Activated T-cell treated with anti-CD3 and anti-CD28 coated beads for 4 hours (primary cell): ENCODE results near the gene SLC16A13.
"Not testable (repeated sequence)": the region's sequence is repeated elsewhere in the genome, so short reads cannot be mapped to it uniquely, and the experiment has no call there.

Source experiments
- DNase-seq: peaks from one replicate; pipeline ENCODE4 v3.0.0-alpha.2; 2020

The SLC16A13 gene

DNA sequence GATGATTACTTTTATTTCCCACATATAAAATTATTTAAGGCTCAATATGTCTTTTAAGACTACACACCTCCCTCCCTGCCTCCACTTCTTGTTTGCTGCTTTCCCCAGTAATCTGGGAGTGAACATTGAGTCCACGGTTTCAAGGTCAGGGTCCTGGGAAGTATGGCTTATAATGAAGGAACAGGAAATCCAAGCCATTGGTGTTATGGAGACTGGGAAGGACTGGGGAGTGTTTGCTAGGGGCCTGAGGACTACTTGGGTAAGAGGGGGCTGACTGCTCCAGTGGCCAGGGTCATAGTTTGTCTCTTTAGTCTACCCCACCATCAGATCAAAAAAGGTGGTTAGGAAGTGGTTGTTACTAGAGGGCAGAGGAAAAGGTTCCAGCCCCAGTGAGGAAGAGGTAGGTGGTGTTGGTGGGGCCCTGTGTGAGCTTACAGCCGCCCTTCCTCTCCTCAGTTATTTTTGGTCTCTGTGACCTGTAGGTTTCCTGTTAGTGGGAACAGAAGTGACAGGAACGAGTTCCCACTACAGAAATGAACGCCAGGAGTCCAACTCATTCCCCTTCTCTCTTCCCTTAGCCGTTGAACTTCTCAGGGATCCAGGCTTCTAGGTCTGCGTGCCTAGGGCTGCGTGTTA, 742 bp upstream of the SLC16A13 start:
- DNase-seq, result no peak

DNA sequence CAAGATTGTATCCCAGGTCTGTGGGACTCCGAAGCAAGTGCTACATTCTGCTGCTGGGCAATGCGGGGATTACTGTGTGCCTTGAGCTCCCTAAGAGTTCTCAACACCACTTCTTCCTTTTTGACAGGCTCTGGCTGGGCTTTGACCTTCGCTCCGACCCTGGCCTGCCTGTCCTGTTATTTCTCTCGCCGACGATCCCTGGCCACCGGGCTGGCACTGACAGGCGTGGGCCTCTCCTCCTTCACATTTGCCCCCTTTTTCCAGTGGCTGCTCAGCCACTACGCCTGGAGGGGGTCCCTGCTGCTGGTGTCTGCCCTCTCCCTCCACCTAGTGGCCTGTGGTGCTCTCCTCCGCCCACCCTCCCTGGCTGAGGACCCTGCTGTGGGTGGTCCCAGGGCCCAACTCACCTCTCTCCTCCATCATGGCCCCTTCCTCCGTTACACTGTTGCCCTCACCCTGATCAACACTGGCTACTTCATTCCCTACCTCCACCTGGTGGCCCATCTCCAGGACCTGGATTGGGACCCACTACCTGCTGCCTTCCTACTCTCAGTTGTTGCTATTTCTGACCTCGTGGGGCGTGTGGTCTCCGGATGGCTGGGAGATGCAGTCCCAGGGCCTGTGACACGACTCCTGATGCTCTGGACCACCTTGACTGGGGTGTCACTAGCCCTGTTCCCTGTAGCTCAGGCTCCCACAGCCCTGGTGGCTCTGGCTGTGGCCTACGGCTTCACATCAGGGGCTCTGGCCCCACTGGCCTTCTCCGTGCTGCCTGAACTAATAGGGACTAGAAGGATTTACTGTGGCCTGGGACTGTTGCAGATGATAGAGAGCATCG, 2.4 kb downstream of the SLC16A13 start:
- no peak for DNase-seq

DNA sequence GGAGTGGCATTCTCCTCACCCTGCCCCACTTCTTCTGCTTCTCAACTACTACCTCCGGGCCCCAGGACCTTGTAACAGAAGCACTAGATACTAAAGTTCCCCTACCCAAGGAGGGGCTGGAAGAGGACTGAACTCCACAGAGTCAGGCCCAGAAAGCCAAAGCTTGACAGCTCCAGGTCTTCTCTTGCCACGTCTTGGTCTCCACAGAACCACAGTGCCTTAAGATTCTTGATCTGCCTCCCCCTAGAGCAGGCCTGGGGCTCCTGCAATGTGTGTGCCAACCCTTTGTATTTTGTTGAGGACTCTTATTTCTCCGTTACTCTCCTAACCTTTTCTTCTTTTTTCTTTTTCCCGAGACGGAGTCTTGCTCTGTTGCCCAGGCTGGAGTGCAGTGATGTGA, 4.0 kb downstream of the SLC16A13 start:
- DNase-seq, result no peak

DNA sequence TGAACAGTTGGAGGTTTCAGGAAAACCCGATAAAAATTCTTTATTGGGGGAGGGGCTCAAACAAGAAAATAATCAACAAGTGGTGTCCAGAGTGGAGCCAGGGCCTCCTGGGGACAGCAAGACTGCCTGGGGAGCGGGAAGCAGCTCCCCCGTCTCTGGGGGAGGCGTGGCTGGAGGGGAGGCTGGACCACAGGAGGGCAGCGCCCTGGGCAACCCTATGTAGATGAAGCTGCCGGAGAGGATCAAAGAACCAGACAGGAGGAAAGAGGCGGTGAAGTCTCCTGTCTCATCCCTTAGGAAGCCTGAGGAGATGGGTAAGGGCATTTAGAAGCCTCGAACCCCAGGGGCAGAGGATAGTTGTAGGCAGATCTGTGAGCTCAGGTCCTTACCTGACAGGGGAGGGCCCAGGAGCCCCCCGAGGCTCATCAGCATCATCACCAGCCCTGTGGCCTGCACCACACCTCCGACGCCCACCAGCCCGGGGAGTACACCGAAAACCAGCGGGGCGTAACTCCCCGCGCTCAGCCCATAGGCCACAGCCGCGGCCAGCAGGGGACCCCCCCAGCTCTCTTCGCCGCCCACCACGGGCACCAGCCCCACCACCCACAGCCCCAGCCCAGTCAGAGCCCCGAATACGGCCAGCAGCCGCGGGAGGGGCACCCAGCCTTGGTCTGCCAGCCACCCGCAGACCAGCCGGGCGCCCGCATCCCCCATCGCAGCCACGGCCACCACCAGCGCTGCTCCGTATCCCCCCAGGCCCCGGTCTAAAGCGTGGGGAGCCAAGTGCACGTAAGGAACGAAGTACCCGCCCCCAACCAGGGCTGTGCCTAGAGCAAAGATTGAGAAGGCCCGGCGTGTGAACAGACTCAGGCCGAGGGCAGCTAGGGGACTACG, 6.0 kb downstream of the SLC16A13 start:
- no peak for DNase-seq

DNA sequence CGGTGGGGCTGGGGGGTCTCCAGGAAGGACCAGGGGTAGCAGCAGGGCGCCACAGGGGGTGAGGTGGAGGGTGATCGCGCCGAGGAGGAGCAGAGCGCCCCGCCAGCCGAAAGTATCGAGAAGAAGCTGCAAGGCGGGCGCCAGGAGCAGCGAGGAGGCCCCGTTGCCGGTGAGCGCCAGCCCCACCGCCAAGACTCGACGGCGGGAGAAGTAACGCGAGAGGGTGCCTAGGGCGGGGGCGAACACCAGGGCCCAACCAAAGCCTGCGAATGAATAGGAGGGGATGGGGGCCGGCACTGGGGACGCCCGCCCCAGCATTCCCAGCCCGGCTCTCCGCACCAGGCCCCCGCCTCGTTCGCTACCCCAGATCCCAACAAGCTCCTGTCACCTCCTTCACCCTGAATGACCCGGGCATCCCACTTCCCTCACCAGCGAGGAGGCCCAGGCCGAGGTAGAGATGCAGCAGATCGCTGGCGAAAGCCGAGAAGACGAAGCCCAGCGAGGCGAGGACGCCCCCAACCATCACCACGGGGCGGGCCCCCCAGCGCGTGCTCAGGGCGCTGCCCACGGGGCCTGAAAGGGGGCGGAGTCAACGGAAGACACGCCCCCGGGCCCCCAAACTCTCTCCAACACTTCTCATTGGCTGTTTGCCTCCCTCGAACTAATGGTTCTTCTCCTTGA, 6.8 kb downstream of the SLC16A13 start:
- peak; percentile 29 for DNase-seq

DNA sequence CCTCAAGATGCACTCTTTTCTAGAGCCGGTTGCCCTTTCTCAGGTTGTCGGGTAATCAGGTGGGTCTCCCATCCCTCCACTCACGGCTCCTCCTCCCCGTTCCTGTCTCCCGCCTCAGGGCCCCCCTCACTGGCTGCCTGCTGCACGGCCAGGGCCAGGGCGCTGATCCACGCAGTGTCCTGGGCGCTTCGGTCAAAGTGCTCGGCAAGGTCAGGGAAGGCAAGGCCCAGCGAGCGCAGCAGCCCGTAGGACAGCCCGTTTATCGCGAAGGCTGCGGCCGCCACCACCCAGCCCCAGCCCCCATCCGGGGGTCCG, 7.3 kb downstream of the SLC16A13 start:
- no peak for DNase-seq

DNA sequence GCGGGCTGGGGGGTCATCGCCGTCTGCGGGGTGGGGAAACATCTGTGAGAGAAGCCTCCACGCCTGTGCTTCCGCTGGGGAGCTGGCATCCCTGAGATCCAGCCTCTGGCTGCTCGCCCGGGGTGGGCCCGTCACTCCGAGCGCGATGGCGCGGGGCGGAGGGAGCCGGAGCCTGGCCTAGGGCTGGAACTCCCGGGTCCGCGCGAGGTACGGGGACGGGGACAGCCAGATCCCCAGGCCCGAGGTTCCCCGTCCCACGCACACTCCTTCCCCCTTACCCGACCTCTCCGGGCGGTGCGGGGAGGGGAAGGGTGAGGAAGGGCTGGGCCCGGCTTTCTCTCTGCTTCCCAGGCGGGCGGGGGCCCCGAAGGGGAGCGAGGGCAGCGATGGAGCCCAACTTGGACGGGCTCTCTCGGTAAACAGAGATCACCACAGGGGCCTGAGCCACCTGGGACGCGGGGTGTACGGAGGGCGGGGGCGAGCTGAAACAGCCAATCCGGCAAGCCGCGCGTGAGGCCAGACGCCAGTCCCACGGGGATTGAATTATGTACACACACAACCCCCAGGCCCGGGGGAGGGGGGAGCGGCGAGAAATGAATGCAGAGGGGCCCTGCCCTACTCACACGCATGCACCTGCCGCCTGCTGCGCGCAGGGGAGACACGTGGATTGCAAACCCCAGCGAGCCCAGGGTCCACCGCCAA, 7.8 kb downstream of the SLC16A13 start, which contains the start of gene SLC16A11:
SLC16A11 (minus strand) TSS at position 596 of the 702 bp plus-strand sequence; CDS start at position 17, 579 bp downstream.
- no peak for DNase-seq

DNA sequence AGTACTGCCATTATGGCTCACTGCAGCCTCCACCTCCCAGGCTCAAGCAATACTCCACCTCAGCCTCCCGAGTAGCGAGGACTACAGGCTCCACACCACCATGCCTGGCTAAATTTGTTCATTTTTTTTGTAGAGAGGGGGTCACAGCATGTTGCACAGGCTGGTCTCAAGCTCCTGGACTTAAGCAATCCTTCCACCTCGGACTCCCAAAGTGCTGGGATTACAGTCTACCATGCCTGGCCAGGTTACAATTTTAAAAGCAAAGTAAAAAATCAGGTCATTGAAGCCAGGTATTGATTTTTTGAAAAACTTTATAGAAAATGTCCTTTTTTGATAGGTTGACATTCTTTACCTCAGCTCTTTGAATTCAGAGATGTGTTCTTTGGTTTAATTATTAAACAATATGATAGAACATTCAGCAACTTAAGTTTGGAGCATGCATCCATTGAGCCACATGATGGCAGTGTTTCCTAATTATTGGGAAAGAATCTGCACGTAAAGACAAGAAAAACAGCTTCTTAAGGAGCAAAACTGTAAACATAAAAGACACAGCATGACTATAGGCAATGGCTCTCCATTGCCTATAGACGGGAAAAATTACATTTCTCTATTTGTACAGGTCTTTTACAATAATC, 9.8 kb downstream of the SLC16A13 start:
- peak; percentile 41 for DNase-seq

DNA sequence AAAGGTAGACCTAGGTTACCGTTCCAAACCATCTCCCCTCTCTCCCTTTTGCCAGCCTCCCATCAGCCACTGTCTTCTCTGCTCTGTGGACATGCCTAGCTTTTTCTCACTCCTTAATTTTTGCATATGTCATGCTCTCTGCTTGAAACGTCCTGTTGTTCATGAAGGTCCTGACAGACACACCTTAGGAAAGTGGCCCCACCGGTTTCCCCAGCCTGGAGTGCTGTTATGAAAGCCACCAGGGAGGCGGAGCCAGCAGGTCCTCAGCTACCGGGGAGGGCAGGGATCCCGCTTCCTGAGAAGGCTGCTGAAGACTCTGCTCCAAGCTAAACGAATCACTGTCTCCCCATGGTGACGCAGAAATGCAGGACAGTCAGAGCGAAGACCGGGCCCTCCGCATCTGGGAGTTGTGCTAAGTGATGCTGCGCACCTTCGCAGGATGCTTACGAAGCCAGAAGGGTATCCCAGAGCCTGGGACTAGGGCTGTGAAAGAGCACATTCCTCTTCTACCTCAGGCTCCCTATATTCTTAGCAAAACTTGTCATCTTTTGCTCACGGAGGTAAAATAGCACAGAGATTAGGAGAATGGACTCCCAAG, 10.4 kb downstream of the SLC16A13 start:
- no peak for DNase-seq

DNA sequence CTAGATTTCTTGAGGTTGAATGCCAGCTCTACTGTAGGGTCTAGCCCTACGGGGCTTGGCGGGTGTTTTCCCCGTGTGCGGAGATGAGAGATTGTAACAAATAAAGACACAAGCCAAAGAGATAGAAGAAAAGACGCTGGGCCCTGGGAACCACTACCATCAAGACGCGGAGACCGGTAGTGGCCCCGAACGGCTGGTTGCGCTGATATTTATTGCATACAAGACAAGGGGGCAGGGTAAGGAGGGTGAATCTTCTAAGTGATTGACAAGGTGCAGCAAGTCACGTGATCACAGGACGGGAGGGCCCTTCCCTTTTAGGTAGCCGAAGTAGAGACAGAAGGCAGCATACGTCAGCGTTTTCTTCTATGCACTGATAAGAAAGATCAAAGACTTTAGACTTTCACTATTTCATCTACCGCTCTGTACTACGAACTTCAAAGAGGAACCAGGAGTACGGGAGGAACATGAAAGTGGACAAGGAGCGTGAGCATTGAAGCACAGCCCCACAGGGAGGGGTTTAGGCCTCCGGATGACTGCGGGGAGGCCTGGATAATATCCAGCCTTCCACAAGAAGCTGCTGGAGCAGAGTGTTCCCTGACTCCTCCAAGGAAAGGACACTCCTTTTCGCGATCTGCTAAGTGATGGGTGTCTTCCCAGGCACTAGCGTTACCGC, 11.0 kb downstream of the SLC16A13 start:
- DNase-seq, result peak; percentile 58

DNA sequence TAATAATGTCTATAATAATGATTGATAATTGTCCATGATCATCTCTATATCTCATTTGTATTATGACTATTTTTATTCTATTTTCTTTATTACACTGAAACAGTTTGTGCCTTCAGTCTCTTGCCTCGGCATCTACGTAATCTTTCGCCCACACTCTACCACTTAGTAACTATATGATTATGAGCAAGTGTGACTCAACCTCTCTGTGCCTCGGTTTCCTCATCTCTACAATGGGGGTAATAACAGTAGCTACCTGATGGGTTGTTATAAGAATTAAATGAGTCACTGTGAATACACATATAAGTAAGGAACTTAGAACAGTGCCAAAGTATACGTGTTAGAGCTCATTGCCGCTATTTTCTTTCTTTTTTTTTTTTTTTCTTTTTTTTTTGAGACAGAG, 11.8 kb downstream of the SLC16A13 start:
- DNase-seq, result no peak

DNA sequence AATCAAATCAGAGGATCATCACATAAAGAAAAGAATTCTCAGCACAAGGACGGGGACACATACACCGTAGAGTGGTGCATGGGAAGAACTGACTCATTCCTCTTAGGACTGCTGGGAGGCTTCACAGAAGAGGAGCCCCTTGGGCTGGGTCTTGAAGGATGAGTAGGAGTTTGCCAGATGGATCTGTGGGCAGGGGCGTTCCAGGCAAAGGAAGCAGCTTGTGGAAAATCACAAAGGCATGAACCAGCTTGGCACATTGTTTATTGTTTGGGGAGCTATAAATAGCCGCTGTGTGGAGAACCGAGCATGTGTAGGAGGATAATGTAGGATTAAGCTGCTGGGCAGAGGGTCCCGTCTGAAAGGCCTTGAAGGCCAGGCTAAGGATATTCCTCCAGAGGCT, 13.2 kb downstream of the SLC16A13 start:
- DNase-seq, result no peak

DNA sequence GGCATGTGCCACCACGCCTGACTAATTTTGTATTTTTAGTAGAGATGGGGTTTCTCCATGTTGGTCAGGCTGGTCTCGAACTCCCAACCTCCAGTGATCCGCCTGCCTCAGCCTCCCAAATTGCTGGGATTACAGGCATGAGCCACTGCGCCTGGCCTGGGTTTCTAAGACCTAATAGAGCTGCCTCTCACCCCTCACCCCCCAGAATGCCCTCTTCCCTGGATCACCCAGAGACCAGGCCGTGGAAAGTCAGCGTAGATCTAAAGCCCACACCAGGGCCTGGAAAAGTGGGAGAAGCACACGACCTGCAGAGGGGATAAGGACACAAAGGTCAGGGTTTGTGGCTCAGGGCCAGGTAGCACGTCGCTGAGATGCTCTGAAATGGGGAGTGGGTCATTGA, 14.8 kb downstream of the SLC16A13 start:
- not testable (repeated sequence) for DNase-seq

DNA sequence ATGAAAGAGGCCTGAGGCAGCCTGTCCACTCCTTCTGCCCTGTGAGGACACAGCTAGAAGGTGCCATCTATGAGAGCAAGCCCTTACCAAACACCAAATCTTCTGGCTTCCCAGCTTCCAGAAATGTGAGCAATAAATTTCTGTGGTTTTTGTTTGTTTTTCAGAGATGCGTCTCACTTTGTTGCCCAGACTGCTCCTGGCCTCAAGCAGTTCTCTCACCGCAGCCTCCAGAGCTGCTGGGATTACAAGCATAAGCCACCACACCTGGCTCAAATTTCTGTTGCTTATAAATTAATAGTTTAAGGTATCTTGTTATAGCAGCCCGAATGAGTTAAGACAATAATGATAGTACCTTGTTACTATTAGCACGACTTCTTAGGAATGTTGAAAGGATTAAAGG, 20.6 kb downstream of the SLC16A13 start:
- DNase-seq, result no peak

DNA sequence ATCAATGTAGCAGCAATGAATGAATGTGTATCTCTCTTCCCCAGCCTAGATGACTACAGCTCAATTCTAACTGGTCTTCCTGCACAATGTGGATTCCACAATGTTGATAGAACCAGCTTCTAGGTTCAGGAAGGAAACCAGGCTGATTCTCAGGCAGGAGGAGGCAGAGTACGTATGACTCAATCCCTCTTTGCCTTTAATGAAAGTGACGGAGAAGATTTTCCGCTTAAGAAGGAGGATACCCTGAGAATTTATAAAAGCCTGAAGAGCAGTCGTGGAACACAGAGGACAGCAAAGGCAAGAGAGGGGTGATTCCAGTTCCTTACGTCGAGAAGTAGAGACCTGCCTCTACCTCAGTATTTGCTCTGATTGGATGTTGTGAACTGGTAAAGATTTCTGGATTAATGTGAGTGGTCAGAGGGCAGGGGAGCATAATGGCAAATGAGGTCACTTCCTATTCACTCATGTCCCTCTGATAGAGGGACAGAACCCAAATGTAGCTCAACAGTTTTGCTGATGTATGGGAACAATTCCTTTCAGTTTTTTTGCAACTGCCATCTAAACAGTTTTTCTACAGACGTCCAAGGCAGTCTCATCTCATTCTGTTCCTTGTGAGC, 23.1 kb downstream of the SLC16A13 start:
- DNase-seq, result no peak

DNA sequence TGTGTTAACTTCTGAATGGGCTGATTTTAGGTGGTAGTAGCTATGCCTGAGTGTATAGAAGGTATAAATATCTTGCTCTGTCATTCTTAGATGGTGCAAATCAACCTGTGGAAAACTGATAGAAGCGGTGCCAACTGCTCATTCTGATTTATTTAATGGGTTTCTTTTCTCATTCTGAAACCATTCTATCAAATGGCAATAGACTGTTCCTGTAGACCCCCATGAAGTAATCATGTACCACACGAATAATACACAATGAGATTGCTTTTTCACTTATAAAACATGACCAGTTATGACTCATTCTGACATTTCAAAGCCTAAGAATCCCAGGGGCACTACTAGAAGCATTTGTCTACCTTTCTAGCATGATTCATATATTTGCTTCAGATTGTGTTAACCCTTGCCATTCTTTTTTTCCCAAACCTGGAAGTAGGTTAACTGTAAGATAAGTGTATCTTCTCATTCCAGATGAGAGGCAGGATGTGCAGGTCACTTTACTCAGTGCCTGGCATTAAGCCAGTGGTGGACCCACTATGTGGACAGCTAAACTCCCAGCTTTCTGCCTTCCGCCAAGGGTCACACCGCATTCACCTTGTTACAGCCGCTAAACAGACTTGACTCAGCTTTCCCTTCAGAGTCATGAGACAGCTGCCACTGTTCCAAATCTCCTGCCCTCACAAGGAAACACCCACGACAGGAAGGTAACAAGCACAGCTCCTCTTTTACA, 24.5 kb downstream of the SLC16A13 start:
- no peak for DNase-seq

DNA sequence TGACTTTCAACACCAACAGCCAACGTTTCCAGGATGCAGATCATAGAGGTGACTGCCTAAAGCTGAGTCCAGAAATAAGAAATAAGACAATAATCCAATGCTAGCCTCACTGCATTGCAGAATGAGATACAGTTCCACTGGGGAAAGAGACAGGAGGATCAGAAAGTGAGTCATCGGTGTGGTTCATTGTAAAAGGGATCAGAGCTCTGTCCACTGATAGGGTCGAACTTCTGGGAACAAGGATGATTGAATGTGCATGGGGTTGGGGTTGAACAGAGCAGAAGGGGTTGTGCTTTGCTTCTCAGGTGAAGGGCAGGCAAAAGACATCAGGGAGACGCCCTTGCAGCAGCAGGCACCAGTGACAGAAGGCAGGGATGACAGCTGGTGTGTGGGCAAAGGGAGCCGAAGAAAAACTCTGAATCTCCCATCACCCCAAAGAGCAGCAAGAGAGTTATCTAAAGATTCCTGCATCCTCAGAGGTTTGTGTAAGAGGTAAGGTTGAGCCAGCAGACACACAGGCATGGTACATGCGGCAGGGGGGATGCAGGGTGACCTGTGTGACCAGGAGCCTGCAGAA, 27.8 kb downstream of the SLC16A13 start:
- DNase-seq, result no peak

DNA sequence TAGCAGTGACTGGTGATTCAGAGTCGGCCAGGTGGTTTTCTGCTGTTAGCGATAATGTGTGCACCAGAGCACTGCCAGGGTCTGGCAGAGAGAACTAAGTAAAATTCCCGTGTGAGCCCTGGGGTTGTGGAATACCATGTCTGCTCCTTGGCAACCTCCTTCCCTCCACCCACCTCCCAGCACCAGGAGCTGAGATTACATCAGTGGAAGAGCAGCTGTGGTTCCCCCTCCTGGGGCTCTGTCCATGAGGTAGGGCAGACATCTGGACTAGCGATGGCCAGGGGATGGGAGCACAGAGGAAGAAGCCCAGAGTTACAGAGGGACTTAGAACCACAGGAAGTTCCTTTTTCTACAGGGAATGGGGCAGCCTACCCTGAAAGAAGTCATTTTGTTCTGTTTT, 28.4 kb downstream of the SLC16A13 start:
- DNase-seq, result no peak

DNA sequence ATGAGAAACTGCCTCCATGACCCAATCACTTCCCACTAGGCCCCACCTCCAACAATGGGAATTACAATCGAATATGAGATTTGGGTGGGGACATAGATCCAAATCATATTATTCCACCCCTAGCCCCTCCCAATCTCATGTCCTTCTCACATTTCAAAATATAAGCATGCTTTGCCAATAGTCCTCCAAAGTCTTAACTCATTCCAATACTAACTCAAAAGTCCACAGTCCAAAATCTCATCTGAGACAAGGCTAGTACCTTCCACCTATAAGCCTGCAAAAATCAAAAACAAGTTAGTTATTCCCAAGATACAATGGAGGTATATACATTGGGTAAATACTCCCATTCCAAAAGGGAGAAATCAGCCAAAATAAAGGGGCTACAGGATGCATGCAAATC, 31.4 kb downstream of the SLC16A13 start:
- DNase-seq, result no peak
